CD4-positive, alpha-beta memory T cell (primary cell): ENCODE data around the gene CACNA1C. TPM values are rescaled to one million over a fixed set of nuclear protein-coding genes. Genes with fewer than 3 reads are reported as not detected.

Source experiments
- CTCF ChIA-PET: fragments of 350-600 bp; sonication (Branson Sonifier 250); formaldehyde crosslinking; loops from one replicate; lab custom pipeline; 2021; ENCODE audit warnings: inconsistent platforms; ENCODE audit not compliant: partially characterized antibody; lab: Charles Lee
- POLR2A ChIA-PET: fragments of 350-600 bp; sonication (Branson Sonifier 250); formaldehyde crosslinking; loops from one replicate; lab custom pipeline; 2021; ENCODE audit not compliant: partially characterized antibody; lab: Charles Lee
- DNase-seq, 5 donors: peaks; one replicate each; pipeline versions ENCODE4 v3.0.0 to v3.0.0-alpha.2; 2020 to 2022; ENCODE audit warnings: mixed read lengths in 1 of 5
- H3K27ac ChIP-seq: one replicate; pipeline ENCODE4 v1.7.0; 2013; ENCODE audit warnings: low read depth, low read length
- H3K27me3 ChIP-seq: 2 replicates; pipeline ENCODE4 v1.7.0; 2013; ENCODE audit warnings: mild to moderate bottlenecking, low read length, moderate library complexity; ENCODE audit not compliant: insufficient read depth
- H3K36me3 ChIP-seq: 2 replicates; pipeline ENCODE4 v1.7.0; 2013; ENCODE audit warnings: mild to moderate bottlenecking, low read length, moderate library complexity; ENCODE audit not compliant: insufficient read depth
- H3K4me1 ChIP-seq: 2 replicates; pipeline ENCODE4 v1.7.0; 2013; ENCODE audit warnings: mild to moderate bottlenecking, low read length, moderate library complexity; ENCODE audit not compliant: insufficient read depth
- H3K4me3 ChIP-seq, 2 donors: one replicate each; pipeline ENCODE4 v1.7.0; 2013; ENCODE audit warnings: low read length in 2 of 2, mild to moderate bottlenecking in 1 of 2
- H3K9me3 ChIP-seq, 2 donors: one replicate each; pipeline ENCODE4 v1.7.0; 2013; ENCODE audit warnings: low read length in 2 of 2, control low read depth in 1 of 2; ENCODE audit not compliant: control insufficient read depth in 1 of 2
- H3K27ac Mint-ChIP-seq, 7 donors: one replicate each; pipeline ENCODE4 v1.8.0; 2020 to 2021; ENCODE audit warnings: mixed read lengths in 7 of 7, mild to moderate bottlenecking in 6 of 7, inconsistent platforms in 3 of 7, moderate library complexity in 3 of 7
- H3K27me3 Mint-ChIP-seq, 2 donors: one replicate each; pipeline ENCODE4 v1.8.0; 2020 to 2021; ENCODE audit warnings: mixed read lengths in 2 of 2
- H3K36me3 Mint-ChIP-seq, 2 donors: one replicate each; pipeline ENCODE4 v1.8.0; 2020 to 2021; ENCODE audit warnings: mixed read lengths in 2 of 2, inconsistent platforms in 1 of 2, mild to moderate bottlenecking in 1 of 2
- H3K4me1 Mint-ChIP-seq, 4 donors: one replicate each; pipeline ENCODE4 v1.8.0; 2020 to 2021; ENCODE audit warnings: mixed read lengths in 4 of 4, mild to moderate bottlenecking in 1 of 4
- H3K4me3 Mint-ChIP-seq, 8 donors: one replicate each; pipeline ENCODE4 v1.8.0; 2020 to 2021; ENCODE audit warnings: mixed read lengths in 8 of 8, mild to moderate bottlenecking in 7 of 8, moderate library complexity in 6 of 8, inconsistent platforms in 3 of 8
- H3K9me3 Mint-ChIP-seq, 8 donors: one replicate each; pipeline ENCODE4 v1.8.0; 2020 to 2021; ENCODE audit warnings: mixed read lengths in 8 of 8, mild to moderate bottlenecking in 5 of 8, inconsistent platforms in 3 of 8, moderate library complexity in 1 of 8
- intact Hi-C: fragments of 100-400 bp; cut with micrococcal nuclease; formaldehyde crosslinking; loops from one replicate; pipeline ENCODE4 v1.15.1; 2023
- polyA plus RNA-seq, 2 donors: library from polyadenylated mRNA; unstranded; fragments of 300-500 nt; fragmentation: Illumina TruSeq; gene quantifications; one replicate each; pipeline ENCODE4 v1.2.3, GENCODE V29; 2021
- total RNA-seq, 2 experiments: library from RNA; stranded (reverse); gene quantifications; one replicate each; pipeline ENCODE4 v1.2.3, GENCODE V29; 2021

The CACNA1C gene
- total and polyA plus RNA-seq, 4 experiments from 2014 or later = 0.05 to 0.21 (median 0.07) TPM

GRCh38 chr12:2493086-2493485 lies 440.3 kb downstream of the CACNA1C start:
- no peaks in the 10 kb centered on the region for H3K4me1 ChIP-seq
- H3K9me3 ChIP-seq = no peaks in the 10 kb centered on the region
- ChIA-PET POLR2A (no interaction called here), CTCF (no interaction called here)
- H3K9me3 Mint-ChIP-seq = peaks cover 0 to 2% (median 0%) of the 10 kb centered on the region in 8 donors
- no peak for DNase-seq
- no peak overlapping the region for H3K27ac ChIP-seq
- H3K4me3 ChIP-seq = no peak overlapping the region
- intact Hi-C loops = no loop called here
- peaks cover 0 to 2% (median 0%) of the 10 kb centered on the region in 4 donors for H3K4me1 Mint-ChIP-seq
- H3K27ac Mint-ChIP-seq = no peak overlapping the region
- peaks cover 8 to 14% of the 10 kb centered on the region in 2 donors for H3K27me3 Mint-ChIP-seq
- H3K36me3 ChIP-seq = no peaks in the 10 kb centered on the region
- peak overlapping the region in 1 of 8 donors; percentile 21 for H3K4me3 Mint-ChIP-seq
- H3K36me3 Mint-ChIP-seq = no peaks in the 10 kb centered on the region
- H3K27me3 ChIP-seq = no peaks in the 10 kb centered on the region

GRCh38 chr12:2494486-2495192 lies 441.9 kb downstream of the CACNA1C start:
- Mint-ChIP-seq H3K4me3 (no peak overlapping the region), H3K4me1 (peaks cover 0 to 2% (median 0%) of the 10 kb centered on the region in 4 donors), H3K27ac (peak overlapping the region in 1 of 7 donors; percentile 23), H3K36me3 (no peaks in the 10 kb centered on the region), H3K9me3 (peaks cover 0 to 2% (median 0%) of the 10 kb centered on the region in 8 donors), H3K27me3 (peaks cover 8 to 12% of the 10 kb centered on the region in 2 donors)
- Histone ChIP-seq H3K36me3 (no peaks in the 10 kb centered on the region), H3K27ac (no peak overlapping the region), H3K4me1 (no peaks in the 10 kb centered on the region), H3K27me3 (no peaks in the 10 kb centered on the region), H3K4me3 (no peak overlapping the region), H3K9me3 (no peaks in the 10 kb centered on the region)
- DNase-seq = no peak
- intact Hi-C loops = no loop called here
- CTCF ChIA-PET = no interaction called here
- POLR2A ChIA-PET = no interaction called here

- Mint-ChIP-seq H3K9me3 (peaks cover 0 to 2% (median 0%) of the 10 kb centered on the region in 8 donors), H3K36me3 (no peaks in the 10 kb centered on the region), H3K27ac (no peak overlapping the region), H3K27me3 (peaks cover 14 to 16% of the 10 kb centered on the region in 2 donors), H3K4me3 (no peak overlapping the region), H3K4me1 (peaks cover 0 to 2% (median 0%) of the 10 kb centered on the region in 4 donors)
- no peaks in the 10 kb centered on the region for H3K36me3 ChIP-seq
- no peaks in the 10 kb centered on the region for H3K4me1 ChIP-seq
- H3K27me3 ChIP-seq = no peaks in the 10 kb centered on the region
- intact Hi-C loops = no loop called here
- H3K27ac ChIP-seq = no peak overlapping the region
- no peak for DNase-seq
- no peaks in the 10 kb centered on the region for H3K9me3 ChIP-seq
- POLR2A ChIA-PET = no interaction called here
- H3K4me3 ChIP-seq = no peak overlapping the region
- CTCF ChIA-PET = no interaction called here
These were observed 442.8 kb downstream of the CACNA1C start for GRCh38 chr12:2495417-2496112.

GRCh38 chr12:2498964-2499500 lies 446.2 kb downstream of the CACNA1C start:
- Histone ChIP-seq H3K27me3 (no peaks in the 10 kb centered on the region), H3K9me3 (no peaks in the 10 kb centered on the region), H3K36me3 (no peaks in the 10 kb centered on the region), H3K4me3 (no peak overlapping the region), H3K27ac (no peak overlapping the region), H3K4me1 (no peaks in the 10 kb centered on the region)
- Mint-ChIP-seq H3K9me3 (peaks cover 0 to 2% (median 0%) of the 10 kb centered on the region in 8 donors), H3K27ac (no peak overlapping the region), H3K4me3 (no peak overlapping the region), H3K36me3 (no peaks in the 10 kb centered on the region), H3K4me1 (peaks cover 0 to 2% (median under 1%) of the 10 kb centered on the region in 4 donors), H3K27me3 (peaks cover 16 to 25% of the 10 kb centered on the region in 2 donors)
- DNase-seq = no peak
- ChIA-PET CTCF (no interaction called here), POLR2A (no interaction called here)
- intact Hi-C loops = no loop called here

GRCh38 chr12:2501464-2502191 lies 448.8 kb downstream of the CACNA1C start:
- Histone ChIP-seq H3K27me3 (no peaks in the 10 kb centered on the region), H3K4me3 (no peak overlapping the region), H3K4me1 (no peaks in the 10 kb centered on the region), H3K27ac (no peak overlapping the region), H3K9me3 (no peaks in the 10 kb centered on the region), H3K36me3 (no peaks in the 10 kb centered on the region)
- intact Hi-C loops = no loop called here
- ChIA-PET POLR2A (no interaction called here), CTCF (no interaction called here)
- Mint-ChIP-seq H3K4me1 (peaks cover 0 to 2% (median 0%) of the 10 kb centered on the region in 4 donors), H3K9me3 (peaks cover 0 to 2% (median 0%) of the 10 kb centered on the region in 8 donors), H3K36me3 (no peaks in the 10 kb centered on the region), H3K27ac (no peak overlapping the region), H3K27me3 (peaks cover 8 to 20% of the 10 kb centered on the region in 2 donors), H3K4me3 (peak overlapping the region in 1 of 8 donors; percentile 49)
- DNase-seq = no peak

- intact Hi-C loops = no loop called here
- H3K4me3 ChIP-seq = no peak overlapping the region
- no peaks in the 10 kb centered on the region for H3K4me1 ChIP-seq
- no peak overlapping the region for H3K27ac ChIP-seq
- Mint-ChIP-seq H3K27me3 (peaks cover 8 to 17% of the 10 kb centered on the region in 2 donors), H3K4me1 (peaks cover 0 to 2% (median 0%) of the 10 kb centered on the region in 4 donors), H3K9me3 (peaks cover 0 to 2% (median 0%) of the 10 kb centered on the region in 8 donors), H3K27ac (no peak overlapping the region), H3K36me3 (no peaks in the 10 kb centered on the region), H3K4me3 (no peak overlapping the region)
- H3K9me3 ChIP-seq = no peaks in the 10 kb centered on the region
- no peaks in the 10 kb centered on the region for H3K27me3 ChIP-seq
- H3K36me3 ChIP-seq = no peaks in the 10 kb centered on the region
- no peak for DNase-seq
- ChIA-PET POLR2A (no interaction called here), CTCF (no interaction called here)
These were observed 450.2 kb downstream of the CACNA1C start for GRCh38 chr12:2503036-2503435.

- peaks cover 0 to 2% (median 0%) of the 10 kb centered on the region in 4 donors for H3K4me1 Mint-ChIP-seq
- no peak for DNase-seq
- H3K4me1 ChIP-seq = no peaks in the 10 kb centered on the region
- no peak overlapping the region for H3K27ac ChIP-seq
- no peak overlapping the region for H3K4me3 ChIP-seq
- peaks cover 8 to 17% of the 10 kb centered on the region in 2 donors for H3K27me3 Mint-ChIP-seq
- no peaks in the 10 kb centered on the region for H3K36me3 Mint-ChIP-seq
- POLR2A ChIA-PET = no interaction called here
- H3K9me3 Mint-ChIP-seq = peaks cover 0 to 3% (median 0%) of the 10 kb centered on the region in 8 donors
- CTCF ChIA-PET = no interaction called here
- intact Hi-C loops = no loop called here
- no peak overlapping the region for H3K4me3 Mint-ChIP-seq
- H3K9me3 ChIP-seq = no peaks in the 10 kb centered on the region
- H3K36me3 ChIP-seq = no peaks in the 10 kb centered on the region
- no peaks in the 10 kb centered on the region for H3K27me3 ChIP-seq
- H3K27ac Mint-ChIP-seq = no peak overlapping the region
These were observed 451.0 kb downstream of the CACNA1C start for GRCh38 chr12:2503762-2504161.
